Mesenchymal stem cell (in vitro differentiated cells and primary cell): Measurements from ENCODE around the gene FNIP2.

Source experiments
- DNase-seq: peaks from one replicate; pipeline ENCODE4 v3.0.0-alpha.2; 2013
- H2AFZ ChIP-seq: one replicate; pipeline ENCODE4 v1.6.1; 2013; ENCODE audit warnings: low read depth, mild to moderate bottlenecking, control low read depth, inconsistent platforms, low read length, moderate library complexity
- H2AK5ac ChIP-seq: 2 replicates; pipeline ENCODE4 v1.6.1; 2013; ENCODE audit warnings: low read length, moderate library complexity, mild to moderate bottlenecking, inconsistent platforms; ENCODE audit not compliant: severe bottlenecking
- H2BK120ac ChIP-seq: one replicate; pipeline ENCODE4 v1.6.1; 2013; ENCODE audit warnings: low read depth, mild to moderate bottlenecking, inconsistent platforms, low read length, moderate library complexity
- H2BK12ac ChIP-seq, 2 experiments: one replicate each; pipeline ENCODE4 v1.6.1; 2013; ENCODE audit warnings: inconsistent platforms in 2 of 2, low read length in 2 of 2, mild to moderate bottlenecking in 2 of 2, moderate library complexity in 2 of 2, control low read depth in 1 of 2
- H2BK15ac ChIP-seq: one replicate; pipeline ENCODE4 v1.6.1; 2013; ENCODE audit warnings: mild to moderate bottlenecking, low read depth, inconsistent platforms; ENCODE audit not compliant: poor library complexity, severe bottlenecking
- H2BK5ac ChIP-seq: 2 replicates; pipeline ENCODE4 v1.6.1; 2013; ENCODE audit warnings: low read depth, mild to moderate bottlenecking, low read length, control low read depth, inconsistent platforms; ENCODE audit not compliant: poor library complexity, severe bottlenecking
- H3K14ac ChIP-seq, 2 experiments: one replicate each; pipeline ENCODE4 v1.6.1; 2013; ENCODE audit warnings: inconsistent platforms in 2 of 2, low read length in 2 of 2, control low read depth in 1 of 2, mild to moderate bottlenecking in 1 of 2, moderate library complexity in 1 of 2
- H3K18ac ChIP-seq, 2 experiments: one replicate each; pipeline ENCODE4 v1.6.1; 2013; ENCODE audit warnings: inconsistent platforms in 2 of 2, low read length in 2 of 2, control low read depth in 1 of 2, low read depth in 1 of 2, mild to moderate bottlenecking in 1 of 2
- H3K23ac ChIP-seq, 2 experiments: one replicate each; pipeline ENCODE4 v1.6.1; 2013; ENCODE audit warnings: inconsistent platforms in 2 of 2, low read length in 2 of 2, mild to moderate bottlenecking in 2 of 2, moderate library complexity in 2 of 2, control low read depth in 1 of 2
- H3K27ac ChIP-seq: 2 replicates; pipeline ENCODE4 v1.5.1; 2013; ENCODE audit warnings: mild to moderate bottlenecking, moderate library complexity, low read length, control low read depth, inconsistent platforms; ENCODE audit not compliant: poor library complexity, severe bottlenecking
- H3K27me3 ChIP-seq, 2 experiments: 2 replicates each; pipeline versions ENCODE4 v1.6.1 to v1.7.0; 2013; ENCODE audit warnings: low read length in 2 of 2, mild to moderate bottlenecking in 2 of 2, moderate library complexity in 2 of 2, control low read depth in 1 of 2, inconsistent platforms in 1 of 2; ENCODE audit not compliant: control insufficient read depth in 1 of 2, insufficient read depth in 1 of 2
- H3K36me3 ChIP-seq, 2 experiments: 2 replicates each; pipeline versions ENCODE4 v1.6.1 to v1.7.0; 2013; ENCODE audit warnings: low read length in 2 of 2, control low read depth in 1 of 2, inconsistent platforms in 1 of 2, low read depth in 1 of 2, mild to moderate bottlenecking in 1 of 2; ENCODE audit not compliant: insufficient read depth in 2 of 2, control insufficient read depth in 1 of 2
- H3K4ac ChIP-seq, 2 experiments: one replicate each; pipeline ENCODE4 v1.6.1; 2013; ENCODE audit warnings: inconsistent platforms in 2 of 2, low read length in 2 of 2, mild to moderate bottlenecking in 2 of 2, moderate library complexity in 2 of 2, control low read depth in 1 of 2, low read depth in 1 of 2
- H3K4me1 ChIP-seq: 2 replicates; pipeline ENCODE4 v1.6.1; 2013; ENCODE audit warnings: low read depth, low read length, control low read depth; ENCODE audit not compliant: control insufficient read depth, insufficient read depth
- H3K4me2 ChIP-seq: 2 replicates; pipeline ENCODE4 v1.6.1; 2013; ENCODE audit warnings: low read length, mild to moderate bottlenecking, inconsistent platforms; ENCODE audit not compliant: poor library complexity, severe bottlenecking
- H3K4me3 ChIP-seq, 2 experiments: 2 replicates each; pipeline versions ENCODE4 v1.5.1 to v1.7.0; 2013; ENCODE audit warnings: low read length in 2 of 2, mild to moderate bottlenecking in 2 of 2, control low read depth in 1 of 2, low read depth in 1 of 2; ENCODE audit not compliant: insufficient read depth in 1 of 2
- H3K79me1 ChIP-seq: replicated peaks from 2 replicates; pipeline ENCODE4 v1.6.1; 2013; ENCODE audit warnings: mild to moderate bottlenecking, control low read depth, low read length, inconsistent platforms; ENCODE audit not compliant: poor library complexity, severe bottlenecking
- H3K9ac ChIP-seq: 2 replicates; pipeline ENCODE4 v1.7.0; 2013; ENCODE audit warnings: mild to moderate bottlenecking, low read length, moderate library complexity
- H3K9me3 ChIP-seq: 2 replicates; pipeline ENCODE4 v1.7.0; 2013; ENCODE audit warnings: mild to moderate bottlenecking, low read length; ENCODE audit not compliant: control insufficient read depth
- H4K8ac ChIP-seq: one replicate; pipeline ENCODE4 v1.6.1; 2013; ENCODE audit warnings: inconsistent platforms, mild to moderate bottlenecking, low read length, moderate library complexity
- H4K91ac ChIP-seq: one replicate; pipeline ENCODE4 v1.6.1; 2013; ENCODE audit warnings: mild to moderate bottlenecking, low read length, inconsistent platforms
- WGBS: methylation state at CpG from one replicate; pipeline ENCODE4 v1.1.7; 2013; ENCODE audit warnings: mixed read lengths; 5-methylcytosine and 5-hydroxymethylcytosine counted together

Gene FNIP2

GRCh38 chr4:158871335-158871724 lies 102.5 kb downstream of the FNIP2 start:
- no peak overlapping the region for H3K27ac ChIP-seq
- H2BK120ac ChIP-seq, result no peak overlapping the region
- no peak overlapping the region for H2BK5ac ChIP-seq
- H3K18ac ChIP-seq, result no peak overlapping the region
- H4K91ac ChIP-seq, result no peak overlapping the region
- no peak overlapping the region for H4K8ac ChIP-seq
- H3K9ac ChIP-seq, result no peak overlapping the region
- no peak overlapping the region for H2BK12ac ChIP-seq
- no peaks in the 10 kb centered on the region for H3K27me3 ChIP-seq
- H3K14ac ChIP-seq, result no peak overlapping the region
- no peaks in the 10 kb centered on the region for H3K9me3 ChIP-seq
- H3K4me2 ChIP-seq, result no peak overlapping the region
- H2BK15ac ChIP-seq, result no peak overlapping the region
- no peak overlapping the region for H2AK5ac ChIP-seq
- H3K23ac ChIP-seq, result no peak overlapping the region
- H3K4ac ChIP-seq, result no peak overlapping the region
- H2AFZ ChIP-seq, result no peak overlapping the region
- DNase-seq, result no peak
- WGBS, result 44% methylated on average over 3 of the region's 3 CpGs
- peaks cover 29 to 85% of the 10 kb centered on the region in 2 experiments for H3K36me3 ChIP-seq
- no peaks in the 10 kb centered on the region for H3K79me1 ChIP-seq
- no peak overlapping the region for H3K4me3 ChIP-seq
- H3K4me1 ChIP-seq, result peaks cover 3% of the 10 kb centered on the region

GRCh38 chr4:158873795-158874401 lies 105.1 kb downstream of the FNIP2 start:
- Histone ChIP-seq H2AK5ac (no peak overlapping the region), H3K27ac (peak overlapping the region; percentile 26), H3K79me1 (peaks cover 6% of the 10 kb centered on the region), H3K4me3 (no peak overlapping the region), H3K4me2 (no peak overlapping the region), H4K91ac (no peak overlapping the region), H2BK120ac (no peak overlapping the region), H3K9ac (peak overlapping the region; percentile 21), H2BK12ac (no peak overlapping the region), H2BK15ac (no peak overlapping the region), H3K4me1 (peaks cover 3% of the 10 kb centered on the region), H3K27me3 (no peaks in the 10 kb centered on the region), H2AFZ (no peak overlapping the region), H3K18ac (no peak overlapping the region), H3K23ac (no peak overlapping the region), H3K9me3 (no peaks in the 10 kb centered on the region), H3K36me3 (peaks cover 16 to 82% of the 10 kb centered on the region in 2 experiments), H3K14ac (no peak overlapping the region), H3K4ac (no peak overlapping the region), H4K8ac (no peak overlapping the region), H2BK5ac (no peak overlapping the region)
- WGBS, result 62% methylated on average over 4 of the region's 4 CpGs
- peak; percentile 56 for DNase-seq

GRCh38 chr4:158875026-158875425 lies 106.2 kb downstream of the FNIP2 start:
- DNase-seq, result no peak
- Histone ChIP-seq H2AK5ac (no peak overlapping the region), H2AFZ (no peak overlapping the region), H3K4me1 (peaks cover 3% of the 10 kb centered on the region), H3K9ac (no peak overlapping the region), H3K4me3 (no peak overlapping the region), H3K4ac (no peak overlapping the region), H4K8ac (no peak overlapping the region), H3K27me3 (no peaks in the 10 kb centered on the region), H2BK12ac (no peak overlapping the region), H2BK15ac (no peak overlapping the region), H3K9me3 (no peaks in the 10 kb centered on the region), H3K23ac (no peak overlapping the region), H4K91ac (no peak overlapping the region), H2BK120ac (no peak overlapping the region), H2BK5ac (no peak overlapping the region), H3K27ac (no peak overlapping the region), H3K79me1 (peaks cover 6% of the 10 kb centered on the region), H3K36me3 (peaks cover 7 to 77% of the 10 kb centered on the region in 2 experiments), H3K4me2 (no peak overlapping the region), H3K18ac (no peak overlapping the region), H3K14ac (no peak overlapping the region)
- 100% methylated on average over 3 of the region's 4 CpGs for WGBS

GRCh38 chr4:158875455-158875854 lies 106.6 kb downstream of the FNIP2 start:
- H3K27ac ChIP-seq, result no peak overlapping the region
- H2BK15ac ChIP-seq, result no peak overlapping the region
- no peak overlapping the region for H3K9ac ChIP-seq
- no peak overlapping the region for H4K8ac ChIP-seq
- no peaks in the 10 kb centered on the region for H3K27me3 ChIP-seq
- H3K36me3 ChIP-seq, result peaks cover 3 to 73% of the 10 kb centered on the region in 2 experiments
- H4K91ac ChIP-seq, result no peak overlapping the region
- H2BK120ac ChIP-seq, result no peak overlapping the region
- H3K23ac ChIP-seq, result no peak overlapping the region
- 100% methylated on average over 1 of the region's 1 CpG for WGBS
- H2AK5ac ChIP-seq, result no peak overlapping the region
- no peak for DNase-seq
- H3K14ac ChIP-seq, result no peak overlapping the region
- H2AFZ ChIP-seq, result no peak overlapping the region
- no peak overlapping the region for H2BK12ac ChIP-seq
- peaks cover 6% of the 10 kb centered on the region for H3K79me1 ChIP-seq
- H3K4me3 ChIP-seq, result no peak overlapping the region
- no peak overlapping the region for H3K18ac ChIP-seq
- H3K4me2 ChIP-seq, result no peak overlapping the region
- no peaks in the 10 kb centered on the region for H3K9me3 ChIP-seq
- H3K4me1 ChIP-seq, result peaks cover 3% of the 10 kb centered on the region
- no peak overlapping the region for H2BK5ac ChIP-seq
- H3K4ac ChIP-seq, result no peak overlapping the region
